GM23248 (cell line): ENCODE measurements around the gene BROX.

Source experiments
- EZH2 ChIP-seq: fragments of 200-600 bp; sonication (generic); IDR thresholded peaks from 2 replicates; pipeline ENCODE4 v1.6.1; 2018; ENCODE audit warnings: antibody characterized with exemption, mild to moderate bottlenecking; ENCODE audit not compliant: insufficient read depth, poor library complexity, severe bottlenecking
- EZH2phosphoT487 ChIP-seq: fragments of 200-600 bp; sonication (generic); IDR thresholded peaks from 2 replicates; pipeline ENCODE4 v1.6.1; 2018; ENCODE audit warnings: antibody characterized with exemption, moderate library complexity, mild to moderate bottlenecking, low read depth; ENCODE audit not compliant: insufficient read depth

DNA sequence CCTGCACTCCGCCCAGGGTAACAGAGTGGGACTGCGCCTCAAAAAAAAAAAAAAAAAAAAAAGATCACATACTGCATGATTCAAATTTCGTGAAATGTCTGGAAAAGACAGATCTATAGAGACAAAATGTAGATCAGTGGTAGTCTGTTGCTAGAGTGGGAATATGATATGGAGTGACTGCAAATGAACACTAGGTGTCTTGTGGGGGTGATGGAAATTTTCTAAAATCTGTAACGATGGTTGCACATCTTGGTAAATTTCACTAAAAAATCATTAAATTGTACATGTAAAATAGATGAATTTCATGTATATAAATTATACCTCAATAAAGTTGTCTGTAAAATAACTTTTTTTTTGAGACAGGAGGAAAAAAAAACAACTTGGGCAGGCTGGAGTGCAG lies 5.5 kb upstream of the BROX start:
- TF ChIP-seq EZH2 (no peak), EZH2phosphoT487 (no peak)
